SK-MEL-5 (cell line): Measurements from ENCODE around the gene AGTR1. TPM values are rescaled to one million over a fixed set of nuclear protein-coding genes. Genes with fewer than 3 reads are reported as not detected.
"Not testable (repeated sequence)": the region's sequence is repeated elsewhere in the genome, so short reads cannot be mapped to it uniquely, and the experiment has no call there.

Experiments
- DNase-seq: peaks from one replicate; pipeline ENCODE4 v3.0.0-alpha.2; 2016; ENCODE audit warnings: low read depth, low spot score
- in situ Hi-C: cut with HindIII; loops from 2 replicates; pipeline ENCODE4 v1.10.0; 2016; ENCODE audit warnings: low sequenced_read_pairs, high pct_unique_total_duplicates, low pct_unique_long_range_greater_than_20kb
- total RNA-seq: library from RNA; depleted of rRNA; stranded (reverse); fragments of >200 nt; shearing (Covaris generic); gene quantifications from 2 replicates; pipeline ENCODE4 v1.2.3, GENCODE V29; 2014

Gene AGTR1
- total RNA-seq, 1 experiment from 2014 or later = 0.13 TPM

DNA sequence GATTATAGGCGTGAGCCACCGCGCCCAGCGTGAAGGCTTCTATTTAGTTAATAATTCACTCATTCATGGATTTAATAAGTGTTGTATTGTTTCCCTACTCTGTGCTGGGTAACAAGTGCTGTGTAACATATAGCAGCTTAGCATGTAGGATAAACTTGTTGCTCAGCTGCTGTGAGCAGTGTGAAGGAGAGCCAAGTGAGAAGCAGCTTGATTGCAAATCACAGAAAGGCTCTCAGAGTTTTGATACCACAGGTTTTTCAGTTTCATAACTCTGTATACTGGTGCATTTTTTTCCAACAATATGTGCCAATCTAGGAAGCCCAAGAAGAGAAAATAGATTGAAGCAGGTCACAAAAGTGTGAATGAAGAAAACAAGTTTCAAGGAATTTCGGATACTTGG lies 48.4 kb downstream of the AGTR1 start:
- in situ Hi-C loops = no loop called here

DNA sequence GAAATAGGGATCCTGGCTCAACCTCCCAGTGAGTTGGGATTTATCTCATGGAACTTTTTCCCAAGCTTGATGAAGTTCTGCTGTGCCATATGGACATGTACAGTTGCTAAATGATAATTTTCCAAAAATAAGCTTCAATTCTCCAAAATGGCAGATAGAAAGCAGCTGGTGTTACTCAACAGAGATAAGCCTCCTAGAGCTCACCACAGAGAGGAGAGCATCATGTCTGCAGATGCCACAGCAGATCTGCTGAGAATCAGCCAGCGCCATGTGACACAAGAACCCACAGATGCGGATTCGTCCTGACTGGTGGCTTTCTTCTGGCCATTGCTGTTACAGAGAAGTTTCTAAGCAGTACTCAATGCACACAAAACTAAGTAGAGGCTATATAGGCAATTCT lies 50.6 kb downstream of the AGTR1 start:
- in situ Hi-C loops = no loop called here
- no peak for DNase-seq

More for the DNA sequence above, 48.4 kb downstream of the AGTR1 start:
- no peak for DNase-seq

DNA sequence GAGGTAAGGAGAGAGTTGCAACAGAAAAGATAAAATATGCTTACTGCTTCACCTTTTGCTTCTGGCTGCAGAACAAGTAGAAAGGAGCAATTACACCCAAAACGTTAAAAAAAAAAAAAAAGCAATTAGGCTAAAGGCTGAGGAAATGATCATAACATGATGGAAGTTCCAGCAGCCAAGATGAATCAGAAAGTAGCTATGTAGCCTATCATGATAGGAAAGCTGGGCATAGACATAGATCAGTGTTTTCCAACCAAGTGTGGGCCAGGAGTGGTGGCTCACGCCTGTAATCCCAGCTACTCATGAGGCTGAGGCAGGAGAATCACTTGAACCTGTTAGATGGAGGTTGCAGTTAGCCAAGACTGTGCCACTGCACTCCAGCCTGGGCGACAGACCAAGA lies 52.6 kb downstream of the AGTR1 start:
- DNase-seq = no peak
- in situ Hi-C loops = no loop called here

DNA sequence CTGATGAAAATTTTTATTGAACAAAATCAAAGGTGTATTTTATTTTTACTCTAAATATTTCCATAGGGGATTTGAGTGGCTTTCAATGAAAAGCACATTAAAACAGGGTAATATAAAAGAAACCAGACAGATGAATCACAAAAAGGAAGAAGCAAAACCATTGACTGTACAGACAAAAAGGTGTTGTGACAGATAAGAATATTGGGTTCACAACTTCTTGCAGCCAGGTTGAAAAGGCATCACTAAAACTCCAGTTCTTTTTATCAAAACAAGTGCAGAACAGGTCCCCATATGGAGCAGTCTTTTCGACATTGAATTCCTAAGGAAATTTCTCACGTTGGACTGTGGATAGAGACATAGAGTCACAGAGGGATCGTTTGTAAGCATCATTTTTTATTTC lies 53.8 kb downstream of the AGTR1 start:
- DNase-seq = no peak
- in situ Hi-C loops = no loop called here

DNA sequence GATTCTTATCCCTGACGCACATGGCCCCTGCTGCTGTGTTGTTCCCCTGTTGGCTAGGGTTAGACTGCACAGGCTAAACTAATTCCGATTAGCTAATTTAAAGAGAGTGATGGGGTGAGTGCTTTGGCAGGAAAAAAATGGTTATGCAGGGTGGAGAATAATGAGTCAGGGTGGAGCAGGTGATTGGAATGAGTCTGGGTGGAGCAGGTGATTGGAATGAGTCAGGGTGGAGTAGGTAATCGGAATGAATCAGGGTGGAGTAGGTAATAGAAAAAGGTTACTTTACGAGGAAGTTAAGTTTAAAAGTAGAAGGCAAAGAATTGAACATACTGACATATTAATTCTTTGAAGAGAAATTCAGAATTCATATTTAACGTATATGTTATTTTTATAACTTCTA lies 55.7 kb downstream of the AGTR1 start:
- DNase-seq, in situ Hi-C loops: not testable (repeated sequence)

DNA sequence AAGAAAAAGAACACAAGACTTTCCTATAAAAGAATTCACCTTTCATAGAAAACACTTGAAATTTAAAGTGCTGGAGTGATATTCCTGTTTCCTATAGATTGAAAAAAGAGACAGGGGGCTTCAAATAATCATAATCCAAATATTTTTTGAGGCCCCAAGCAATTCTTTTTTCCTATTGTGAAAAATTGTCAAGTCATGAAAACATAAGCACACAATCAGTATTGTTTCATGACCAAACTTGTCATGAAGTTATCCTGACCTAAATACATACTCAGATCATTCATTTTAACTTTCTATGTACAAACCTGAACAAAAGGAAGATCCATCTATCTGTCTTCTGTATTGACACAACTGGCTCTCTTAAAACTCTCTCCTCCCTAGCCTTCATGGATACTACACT lies 57.9 kb downstream of the AGTR1 start:
- in situ Hi-C loops = no loop called here
- no peak for DNase-seq

DNA sequence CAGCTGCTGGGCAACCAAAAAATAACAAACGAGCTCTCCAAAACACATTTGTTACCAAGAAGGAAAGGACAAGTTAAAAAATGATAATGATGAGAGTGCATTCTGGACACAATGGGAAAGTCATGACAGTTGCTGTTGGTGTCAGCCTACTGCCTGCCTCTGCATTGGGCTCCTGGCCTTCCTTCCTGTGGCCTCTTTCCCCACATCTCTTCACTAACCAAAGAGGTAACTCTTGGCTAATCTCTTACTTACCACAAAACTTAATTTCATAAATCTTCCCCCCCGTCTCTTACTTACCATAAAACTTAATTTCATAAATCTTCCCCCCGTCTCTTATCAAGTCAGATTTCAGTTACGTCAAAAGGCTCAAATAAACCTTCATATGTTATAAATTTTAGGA lies 58.6 kb downstream of the AGTR1 start:
- DNase-seq = no peak
- in situ Hi-C loops = no loop called here

DNA sequence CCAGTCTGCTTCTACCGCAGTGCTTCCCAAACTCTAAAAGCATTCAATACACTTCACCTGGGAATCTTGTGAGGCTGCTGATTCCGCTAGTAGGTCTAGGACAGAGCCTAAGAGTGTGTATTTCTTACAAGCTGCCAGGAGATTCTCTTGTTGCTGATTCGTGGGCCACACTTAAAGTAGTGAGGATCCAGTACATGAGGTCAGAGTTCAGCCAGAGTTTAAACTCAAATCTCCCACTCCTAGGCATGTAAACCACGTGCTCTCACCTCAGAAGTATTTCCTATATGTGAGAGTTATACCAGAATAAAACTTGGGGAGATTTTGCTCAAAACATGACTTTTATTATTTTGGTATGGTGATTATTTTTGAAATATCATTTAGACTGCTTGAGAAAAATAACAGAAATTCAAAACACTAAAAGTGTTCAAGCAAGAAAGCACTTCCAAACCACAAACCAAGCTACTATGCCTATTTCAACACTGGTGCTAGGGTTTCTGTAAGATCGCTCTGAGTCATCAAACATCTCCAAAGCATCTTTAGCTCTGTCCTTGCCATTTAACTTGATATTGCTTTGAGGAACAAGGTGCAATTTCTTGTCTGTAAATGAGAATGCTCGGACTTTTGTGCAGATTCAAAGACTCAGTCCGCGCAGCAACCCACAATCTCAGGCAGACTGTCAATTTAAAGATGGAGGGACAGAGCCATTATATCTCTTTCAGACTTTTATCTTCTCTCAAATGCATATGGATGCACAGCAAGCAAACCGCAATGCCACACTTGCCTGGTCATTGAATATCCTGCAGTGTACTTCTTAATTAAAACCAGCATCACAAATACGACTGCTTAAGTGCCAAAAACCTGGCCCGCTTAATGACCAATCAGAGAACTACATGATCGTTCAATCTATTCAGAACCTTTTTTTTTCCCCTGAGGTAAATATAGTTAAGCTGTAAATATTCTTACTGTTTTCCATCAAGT lies 59.8 kb downstream of the AGTR1 start:
- in situ Hi-C loops = no loop called here

DNA sequence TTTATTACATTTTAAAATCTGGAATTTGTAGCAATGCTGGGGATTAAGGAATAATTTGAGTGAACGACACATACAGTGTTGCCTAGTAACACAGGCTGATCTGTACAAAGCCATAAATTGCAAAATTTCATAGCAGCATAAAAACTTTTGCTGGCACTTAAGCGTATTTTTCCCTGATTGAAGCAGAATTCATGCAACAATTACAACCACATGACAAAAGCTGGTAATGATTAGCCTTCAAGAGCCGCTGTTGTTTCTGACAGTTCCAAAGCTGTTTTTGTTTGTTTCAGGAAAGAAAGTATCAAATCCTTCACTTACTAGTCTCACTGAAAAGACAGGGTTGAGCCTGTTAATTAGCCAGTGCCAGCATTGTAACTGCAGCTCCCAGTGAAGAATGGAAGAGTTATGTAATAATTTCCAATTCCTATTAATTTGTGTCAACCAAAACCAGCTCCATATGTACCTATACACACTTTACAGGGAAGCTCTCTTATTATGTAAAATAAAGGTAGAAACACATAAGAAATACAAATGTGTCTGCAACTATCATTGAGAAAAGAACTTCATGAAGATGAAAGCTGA lies 60.7 kb downstream of the AGTR1 start:
- in situ Hi-C loops = no loop called here
- no peak for DNase-seq

More for the DNA sequence above, 59.8 kb downstream of the AGTR1 start:
- DNase-seq = no peak

DNA sequence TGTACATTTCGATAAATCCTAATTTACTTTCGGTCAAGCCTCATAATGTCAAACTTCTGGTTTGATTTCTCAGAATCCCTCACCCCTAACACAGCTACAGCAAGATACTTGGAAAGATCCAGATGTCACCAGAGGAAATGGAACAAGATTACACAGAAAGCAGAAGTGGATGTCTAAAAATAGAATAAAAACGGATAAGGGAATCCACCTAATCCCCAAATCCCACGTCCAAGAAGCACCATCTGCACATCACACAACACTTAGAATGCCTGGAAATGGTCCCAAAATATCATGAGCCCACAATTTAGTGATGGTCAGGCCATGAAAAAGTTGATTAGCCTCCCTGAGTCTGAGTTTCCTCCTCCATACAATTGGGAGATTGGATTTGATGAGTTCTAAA lies 61.7 kb downstream of the AGTR1 start:
- in situ Hi-C loops = no loop called here

DNA sequence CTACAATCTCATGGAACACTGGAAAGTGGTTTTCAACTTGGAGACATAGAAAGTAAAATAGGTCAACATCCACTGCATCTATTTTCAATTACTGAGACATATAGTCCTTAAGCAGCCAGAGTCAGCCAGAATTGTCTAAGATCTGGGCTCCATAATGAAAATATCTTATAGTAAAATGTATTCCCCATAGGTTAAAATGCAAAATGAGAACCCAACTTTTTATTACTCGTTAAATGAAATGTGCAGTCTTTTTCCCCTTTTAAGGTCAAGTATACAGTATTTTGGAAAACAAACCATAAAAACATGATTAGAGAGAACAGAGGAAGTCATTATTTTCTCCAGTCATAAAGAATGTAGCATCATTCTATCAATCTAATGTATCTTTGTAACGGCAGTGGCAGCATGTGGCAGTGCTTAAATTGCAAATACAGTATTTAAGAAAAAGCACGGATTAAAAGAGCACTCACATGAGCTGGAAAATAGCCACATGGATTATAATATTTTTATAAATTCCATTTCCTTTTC lies 65.5 kb downstream of the AGTR1 start:
- in situ Hi-C loops = no loop called here
- no peak for DNase-seq

More for the DNA sequence above, 61.7 kb downstream of the AGTR1 start:
- DNase-seq = no peak

DNA sequence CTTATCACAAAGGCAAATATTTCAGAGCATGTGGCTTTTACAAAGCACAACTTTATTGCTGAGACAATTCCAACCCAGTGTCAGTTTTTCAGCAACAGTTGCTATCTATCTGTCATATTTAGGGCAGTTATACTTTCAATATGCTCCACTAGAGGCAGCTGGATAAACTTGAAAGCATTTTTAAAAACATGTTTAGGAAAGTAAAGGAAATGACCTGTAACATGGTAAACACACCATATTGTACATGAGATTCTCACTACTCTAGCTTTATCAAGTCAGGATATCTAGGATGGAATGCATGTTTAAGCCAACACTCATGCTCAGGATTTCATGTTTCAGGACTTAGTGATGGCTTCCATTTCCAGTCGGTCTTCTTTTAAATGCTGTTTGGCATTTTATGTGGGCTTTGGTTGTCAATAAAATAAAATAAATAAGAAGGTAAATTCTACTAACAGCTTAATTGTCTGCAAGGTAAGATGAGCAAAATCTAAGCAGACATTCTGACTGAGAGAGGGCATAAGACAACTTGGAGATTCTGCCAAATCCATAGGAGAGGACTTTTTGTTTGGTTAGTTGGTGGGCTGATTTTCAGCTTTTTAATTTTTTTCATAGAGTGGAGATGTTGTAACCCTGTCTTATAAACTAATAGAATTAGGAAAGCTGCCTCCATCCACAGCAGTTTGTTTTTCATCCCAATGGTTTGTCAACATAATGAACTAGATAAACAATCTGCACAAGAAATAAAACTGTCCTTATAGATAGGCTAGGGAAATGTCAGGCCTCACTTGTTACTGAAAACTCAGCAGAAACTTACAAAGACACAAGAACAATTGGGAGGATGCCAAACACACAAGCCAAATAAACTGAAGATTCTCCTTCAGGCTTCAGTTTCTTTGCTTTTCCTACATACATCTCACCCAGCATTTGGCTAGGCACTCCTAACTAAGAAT lies 66.6 kb downstream of the AGTR1 start:
- in situ Hi-C loops = no loop called here
- no peak for DNase-seq

DNA sequence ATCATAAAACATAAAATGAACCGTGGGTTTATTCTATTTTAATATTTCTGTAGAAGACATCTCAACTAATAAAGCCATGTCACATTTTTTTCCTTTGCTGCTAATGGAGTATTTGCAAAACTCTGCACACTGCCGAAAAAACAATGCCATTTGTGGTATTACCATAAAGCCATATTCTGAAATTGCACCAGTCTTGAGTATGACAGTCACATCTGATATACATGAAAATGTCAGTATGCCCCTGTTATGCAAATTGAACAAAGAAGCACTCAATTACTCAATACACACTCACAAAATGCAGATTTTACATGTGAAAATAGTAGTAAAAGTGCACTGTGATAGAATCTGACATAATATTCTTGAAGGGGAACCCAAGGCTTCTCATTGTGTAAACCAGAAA lies 74.7 kb downstream of the AGTR1 start:
- in situ Hi-C loops = no loop called here
- no peak for DNase-seq

DNA sequence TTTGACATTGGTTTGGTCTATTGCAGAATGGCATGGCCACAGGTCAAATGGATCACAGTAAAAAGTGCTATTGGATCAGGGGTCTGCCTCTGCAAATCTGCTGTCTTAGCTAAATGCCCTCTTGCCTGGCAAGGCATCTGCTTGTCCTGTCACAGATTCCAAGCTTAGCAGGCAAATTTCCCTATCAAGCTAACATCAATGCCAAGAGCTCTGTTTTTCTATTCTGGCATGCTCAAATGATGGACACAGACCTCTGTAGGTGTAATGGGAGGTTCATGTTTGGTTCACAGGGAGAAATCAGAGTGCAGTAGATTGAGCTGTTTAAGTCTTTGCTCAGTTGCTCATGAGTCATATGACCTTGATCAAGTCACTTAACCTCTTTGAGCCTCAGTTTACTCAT lies 75.1 kb downstream of the AGTR1 start:
- in situ Hi-C loops = no loop called here
- no peak for DNase-seq

DNA sequence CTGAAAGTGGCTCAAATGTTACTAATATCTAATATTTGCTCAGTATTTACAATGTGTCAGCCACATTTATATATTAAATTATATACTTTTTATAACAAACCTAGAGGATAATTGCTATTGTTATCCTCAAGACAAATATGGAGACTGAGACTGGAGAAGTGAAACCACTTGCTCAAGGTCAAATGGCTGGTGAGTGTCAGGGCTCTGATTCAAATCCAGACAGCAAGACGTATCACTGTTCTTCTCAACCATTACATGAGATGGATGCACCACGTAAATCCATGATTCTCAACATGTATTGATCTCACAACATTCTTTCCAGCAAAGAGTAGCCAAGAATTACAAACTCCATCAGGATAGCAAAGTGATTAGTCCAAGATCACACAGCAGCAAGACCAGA lies 76.1 kb downstream of the AGTR1 start:
- no peak for DNase-seq
- in situ Hi-C loops = no loop called here

DNA sequence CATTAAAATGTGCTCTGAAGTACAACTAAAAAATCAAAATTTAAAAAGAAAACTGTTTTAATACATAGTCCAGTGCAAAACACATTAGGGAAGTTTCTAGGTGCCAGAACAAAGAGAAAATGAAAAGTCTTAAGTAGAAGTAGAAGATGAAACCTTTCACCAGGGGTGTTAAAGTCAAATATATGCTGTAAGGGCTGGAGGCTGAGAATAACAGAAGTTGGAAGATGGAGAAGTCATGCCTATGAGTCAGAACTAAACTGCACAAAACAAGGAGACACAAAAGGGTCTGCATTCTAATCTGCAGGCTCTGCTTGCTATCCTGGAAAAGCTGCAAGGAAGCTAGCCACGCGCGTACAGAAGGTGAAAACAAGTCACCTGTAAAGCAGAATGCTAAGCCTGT lies 81.2 kb downstream of the AGTR1 start:
- no peak for DNase-seq
- in situ Hi-C loops = no loop called here

DNA sequence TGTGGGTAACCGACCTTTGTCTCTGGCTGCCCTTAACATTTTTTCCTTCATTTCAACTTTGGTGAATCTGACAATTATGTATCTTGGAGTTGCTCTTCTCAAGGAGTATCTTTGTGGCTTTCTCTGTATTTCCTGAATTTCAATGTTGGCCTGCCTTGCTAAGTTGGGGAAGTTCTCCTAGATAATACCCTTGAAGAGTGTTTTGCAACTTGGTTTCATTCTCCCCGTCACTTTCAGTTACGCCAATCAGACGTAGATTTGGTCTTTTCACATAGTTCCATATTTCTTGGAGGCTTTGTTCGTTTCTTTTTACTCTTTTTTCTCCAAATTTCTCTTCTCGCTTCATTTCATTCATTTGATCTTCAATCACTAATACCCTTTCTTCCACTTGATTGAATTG lies 87.3 kb downstream of the AGTR1 start:
- DNase-seq, in situ Hi-C loops: not testable (repeated sequence)

DNA sequence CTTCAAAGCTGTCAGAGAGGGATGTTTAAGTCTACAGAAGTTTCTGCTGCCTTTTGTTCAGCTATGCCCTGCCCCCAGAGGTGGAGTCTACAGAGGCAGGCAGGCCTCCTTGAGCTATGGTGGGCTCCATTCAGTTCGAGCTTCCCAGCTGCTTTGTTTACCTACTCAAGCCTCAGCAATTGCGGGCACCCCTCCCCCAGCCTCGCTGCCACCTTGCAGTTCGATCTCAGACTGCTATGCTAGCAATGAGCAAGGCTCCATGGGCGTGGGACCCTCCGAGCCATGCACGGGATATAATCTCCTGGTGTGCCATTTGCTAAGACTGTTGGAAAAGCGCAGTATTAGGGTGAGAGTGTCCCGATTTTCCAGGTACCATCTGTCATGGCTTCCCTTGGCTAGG lies 88.5 kb downstream of the AGTR1 start:
- DNase-seq, in situ Hi-C loops: not testable (repeated sequence)
